Neural cell (in vitro differentiated cells): Measurements from ENCODE around the gene C1orf87. TPM values are rescaled to one million over a fixed set of nuclear protein-coding genes. Genes with fewer than 3 reads are reported as not detected.

ENCODE experiments used
- H2AFZ ChIP-seq: fragments of 200-600, 300-800 bp; sonication (generic), shearing (Covaris generic); 2 replicates; pipeline ENCODE4 v1.6.0; 2014; ENCODE audit warnings: low read depth, mild to moderate bottlenecking, antibody characterized with exemption, low read length, moderate library complexity
- H3F3A ChIP-seq: fragments of 200-600 bp; shearing (Covaris generic); 2 replicates; pipeline ENCODE4 v1.6.1; 2016; ENCODE audit warnings: mild to moderate bottlenecking, moderate library complexity, mixed read lengths, antibody characterized with exemption, low read length; ENCODE audit not compliant: insufficient read depth, poor library complexity, severe bottlenecking
- H3K27ac ChIP-seq: fragments of 200-600, 300-800 bp; sonication (generic), shearing (Covaris generic); 2 replicates; pipeline ENCODE4 v1.5.1; 2014; ENCODE audit warnings: mild to moderate bottlenecking, low read length, moderate library complexity
- H3K27me3 ChIP-seq: fragments of 300-800, 200-600 bp; sonication (generic), shearing (Covaris generic); 2 replicates; pipeline ENCODE4 v1.6.0; 2014; ENCODE audit warnings: mild to moderate bottlenecking, low read depth, low read length, moderate library complexity; ENCODE audit not compliant: insufficient read depth
- H3K36me3 ChIP-seq: fragments of 300-800, 200-600 bp; sonication (generic), shearing (Covaris generic); 2 replicates; pipeline ENCODE4 v1.5.1; 2014; ENCODE audit warnings: mild to moderate bottlenecking, antibody characterized with exemption, low read length, moderate library complexity; ENCODE audit not compliant: insufficient read depth
- H3K4me2 ChIP-seq: fragments of 300-800, 200-600 bp; sonication (generic), shearing (Covaris generic); 2 replicates; pipeline ENCODE4 v1.6.0; 2014; ENCODE audit warnings: mild to moderate bottlenecking, low read length
- H3K4me3 ChIP-seq: fragments of 300-800, 200-600 bp; sonication (generic), shearing (Covaris generic); 2 replicates; pipeline ENCODE4 v1.5.1; 2014; ENCODE audit warnings: mild to moderate bottlenecking, low read length, moderate library complexity
- H3K79me2 ChIP-seq: fragments of 200-600 bp; shearing (Covaris generic); replicated peaks from 2 replicates; pipeline ENCODE4 v1.6.0; 2014; ENCODE audit warnings: mild to moderate bottlenecking, low read length, moderate library complexity; ENCODE audit not compliant: insufficient read depth
- H3K9ac ChIP-seq: fragments of 300-800, 200-600 bp; sonication (generic), shearing (Covaris generic); 2 replicates; pipeline ENCODE4 v1.6.1; 2016; ENCODE audit warnings: mild to moderate bottlenecking, low read length, mixed read lengths
- H3K9me2 ChIP-seq: fragments of 200-600 bp; shearing (Covaris generic); 2 replicates; pipeline ENCODE4 v1.6.1; 2016; ENCODE audit warnings: mild to moderate bottlenecking, low read length, mixed read lengths; ENCODE audit not compliant: insufficient read depth
- H3K9me3 ChIP-seq: fragments of 200-600, 300-800 bp; sonication (generic), shearing (Covaris generic); 2 replicates; pipeline ENCODE4 v1.6.1; 2016; ENCODE audit warnings: mild to moderate bottlenecking, mixed run types, low read length, moderate library complexity, mixed read lengths
- H4K20me1 ChIP-seq: fragments of 200-600 bp; shearing (Covaris generic); 2 replicates; pipeline ENCODE4 v1.6.1; 2016; ENCODE audit warnings: mild to moderate bottlenecking, mixed run types; ENCODE audit not compliant: insufficient read depth
- EZH2 ChIP-seq: fragments of 200-600, 300-800 bp; shearing (Covaris generic), sonication (generic); IDR thresholded peaks from 2 replicates; pipeline ENCODE4 v1.6.1; 2014; ENCODE audit warnings: antibody characterized with exemption, low read length, borderline replicate concordance, mild to moderate bottlenecking; ENCODE audit not compliant: insufficient read depth, poor library complexity, severe bottlenecking
- MXI1 ChIP-seq: fragments of 450-650 bp; conservative IDR thresholded peaks from 2 replicates; pipeline ENCODE4 v1.6.1; 2014; ENCODE audit warnings: antibody characterized with exemption, mild to moderate bottlenecking; ENCODE audit not compliant: poor library complexity, severe bottlenecking
- POLR2AphosphoS5 ChIP-seq: IDR thresholded peaks from 2 replicates; pipeline ENCODE4 v1.6.1; 2012
- RAD21 ChIP-seq: fragments of 450-650 bp; conservative IDR thresholded peaks from 2 replicates; pipeline ENCODE4 v1.6.1; 2014; ENCODE audit warnings: antibody characterized with exemption, mild to moderate bottlenecking, moderate library complexity
- SMC3 ChIP-seq: fragments of 450-650 bp; conservative IDR thresholded peaks from 2 replicates; pipeline ENCODE4 v1.6.1; 2014; ENCODE audit warnings: antibody characterized with exemption, mild to moderate bottlenecking, moderate library complexity; ENCODE audit not compliant: poor library complexity
- TAF1 ChIP-seq: IDR thresholded peaks from 2 replicates; pipeline ENCODE4 v1.6.1; 2012; ENCODE audit warnings: low read depth
- polyA plus RNA-seq: library from polyadenylated mRNA; depleted of rRNA; stranded (reverse); fragments of >200 nt; gene quantifications from 2 replicates; pipeline ENCODE4 v1.2.3, GENCODE V29; 2014
- TF ChIP-seq, protein P1 (sequence below): IDR thresholded peaks from 2 replicates; pipeline ENCODE4 v1.6.1; 2012; ENCODE audit warnings: borderline replicate concordance
- TF ChIP-seq, protein P2 (sequence below): fragments of 450-650 bp; IDR thresholded peaks from 2 replicates; pipeline ENCODE4 v1.5.1; 2014; ENCODE audit warnings: antibody characterized with exemption, mild to moderate bottlenecking, moderate library complexity; ENCODE audit not compliant: poor library complexity, severe bottlenecking

C1orf87 gene
- polyA plus RNA-seq, 1 donor from 2014 or later = not detected

GRCh38 chr1:60068393-60069045 is 5.1 kb downstream of the C1orf87 start:
- peaks cover 3% of the 10 kb centered on the region for H4K20me1 ChIP-seq
- TF ChIP-seq EZH2 = no peak
- TF ChIP-seq TAF1 = no peak
- no peak for TF ChIP-seq MXI1
- TF ChIP-seq SMC3 = no peak
- H3K4me3 ChIP-seq = no peak overlapping the region
- H3K9me2 ChIP-seq = no peaks in the 10 kb centered on the region
- no peak overlapping the region for H3K9ac ChIP-seq
- H3K4me2 ChIP-seq = no peak overlapping the region
- no peaks in the 10 kb centered on the region for H3K36me3 ChIP-seq
- no peaks in the 10 kb centered on the region for H3K79me2 ChIP-seq
- H2AFZ ChIP-seq = no peak overlapping the region
- H3F3A ChIP-seq = no peaks in the 10 kb centered on the region
- H3K9me3 ChIP-seq = no peaks in the 10 kb centered on the region
- peaks cover 7% of the 10 kb centered on the region for H3K27me3 ChIP-seq
- H3K27ac ChIP-seq = no peak overlapping the region

DNA sequence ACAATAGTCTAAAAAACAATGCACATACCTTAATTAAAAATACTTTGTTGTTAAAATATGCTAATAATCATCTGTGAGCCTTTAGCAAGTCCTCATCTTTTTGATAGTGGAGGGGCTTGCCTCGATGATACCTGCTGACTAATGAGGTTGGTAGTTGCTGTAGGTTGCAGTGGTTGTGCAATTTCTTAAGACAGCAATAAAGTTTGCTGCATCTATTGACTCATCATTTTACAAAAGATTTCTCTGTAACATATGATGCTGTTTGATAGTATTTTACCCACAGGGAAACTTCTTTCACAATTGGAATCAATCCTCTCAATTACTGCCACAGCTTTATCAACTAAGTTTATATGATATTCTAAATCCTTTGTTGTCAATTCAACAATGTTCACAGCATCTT is 7.6 kb downstream of the C1orf87 start:
- Histone ChIP-seq H3K27me3 (no peaks in the 10 kb centered on the region), H3F3A (no peaks in the 10 kb centered on the region), H3K79me2 (no peaks in the 10 kb centered on the region), H3K36me3 (no peaks in the 10 kb centered on the region), H3K4me3 (no peak overlapping the region), H3K9ac (no peak overlapping the region), H2AFZ (no peak overlapping the region), H3K9me3 (no peaks in the 10 kb centered on the region), H3K9me2 (no peaks in the 10 kb centered on the region), H3K4me2 (no peak overlapping the region), H3K27ac (no peak overlapping the region), H4K20me1 (peaks cover 3% of the 10 kb centered on the region)
- TF ChIP-seq MXI1 (no peak), EZH2 (no peak), RAD21 (no peak)

GRCh38 chr1:60065199-60065598 is 8.4 kb downstream of the C1orf87 start:
- no peaks in the 10 kb centered on the region for H3K79me2 ChIP-seq
- H3K36me3 ChIP-seq = no peaks in the 10 kb centered on the region
- peaks cover 3% of the 10 kb centered on the region for H4K20me1 ChIP-seq
- H3K9ac ChIP-seq = no peak overlapping the region
- no peaks in the 10 kb centered on the region for H3K27me3 ChIP-seq
- no peak overlapping the region for H3K4me3 ChIP-seq
- no peaks in the 10 kb centered on the region for H3K9me3 ChIP-seq
- H3K9me2 ChIP-seq = no peaks in the 10 kb centered on the region
- H3K4me2 ChIP-seq = no peak overlapping the region
- H3F3A ChIP-seq = no peaks in the 10 kb centered on the region
- H2AFZ ChIP-seq = no peak overlapping the region
- TF ChIP-seq TAF1 (no peak), RAD21 (no peak), EZH2 (no peak), POLR2AphosphoS5 (no peak), SMC3 (no peak)
- TF ChIP-seq, protein P1, sequence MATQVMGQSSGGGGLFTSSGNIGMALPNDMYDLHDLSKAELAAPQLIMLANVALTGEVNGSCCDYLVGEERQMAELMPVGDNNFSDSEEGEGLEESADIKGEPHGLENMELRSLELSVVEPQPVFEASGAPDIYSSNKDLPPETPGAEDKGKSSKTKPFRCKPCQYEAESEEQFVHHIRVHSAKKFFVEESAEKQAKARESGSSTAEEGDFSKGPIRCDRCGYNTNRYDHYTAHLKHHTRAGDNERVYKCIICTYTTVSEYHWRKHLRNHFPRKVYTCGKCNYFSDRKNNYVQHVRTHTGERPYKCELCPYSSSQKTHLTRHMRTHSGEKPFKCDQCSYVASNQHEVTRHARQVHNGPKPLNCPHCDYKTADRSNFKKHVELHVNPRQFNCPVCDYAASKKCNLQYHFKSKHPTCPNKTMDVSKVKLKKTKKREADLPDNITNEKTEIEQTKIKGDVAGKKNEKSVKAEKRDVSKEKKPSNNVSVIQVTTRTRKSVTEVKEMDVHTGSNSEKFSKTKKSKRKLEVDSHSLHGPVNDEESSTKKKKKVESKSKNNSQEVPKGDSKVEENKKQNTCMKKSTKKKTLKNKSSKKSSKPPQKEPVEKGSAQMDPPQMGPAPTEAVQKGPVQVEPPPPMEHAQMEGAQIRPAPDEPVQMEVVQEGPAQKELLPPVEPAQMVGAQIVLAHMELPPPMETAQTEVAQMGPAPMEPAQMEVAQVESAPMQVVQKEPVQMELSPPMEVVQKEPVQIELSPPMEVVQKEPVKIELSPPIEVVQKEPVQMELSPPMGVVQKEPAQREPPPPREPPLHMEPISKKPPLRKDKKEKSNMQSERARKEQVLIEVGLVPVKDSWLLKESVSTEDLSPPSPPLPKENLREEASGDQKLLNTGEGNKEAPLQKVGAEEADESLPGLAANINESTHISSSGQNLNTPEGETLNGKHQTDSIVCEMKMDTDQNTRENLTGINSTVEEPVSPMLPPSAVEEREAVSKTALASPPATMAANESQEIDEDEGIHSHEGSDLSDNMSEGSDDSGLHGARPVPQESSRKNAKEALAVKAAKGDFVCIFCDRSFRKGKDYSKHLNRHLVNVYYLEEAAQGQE = no peak
- TF ChIP-seq, protein P2, sequence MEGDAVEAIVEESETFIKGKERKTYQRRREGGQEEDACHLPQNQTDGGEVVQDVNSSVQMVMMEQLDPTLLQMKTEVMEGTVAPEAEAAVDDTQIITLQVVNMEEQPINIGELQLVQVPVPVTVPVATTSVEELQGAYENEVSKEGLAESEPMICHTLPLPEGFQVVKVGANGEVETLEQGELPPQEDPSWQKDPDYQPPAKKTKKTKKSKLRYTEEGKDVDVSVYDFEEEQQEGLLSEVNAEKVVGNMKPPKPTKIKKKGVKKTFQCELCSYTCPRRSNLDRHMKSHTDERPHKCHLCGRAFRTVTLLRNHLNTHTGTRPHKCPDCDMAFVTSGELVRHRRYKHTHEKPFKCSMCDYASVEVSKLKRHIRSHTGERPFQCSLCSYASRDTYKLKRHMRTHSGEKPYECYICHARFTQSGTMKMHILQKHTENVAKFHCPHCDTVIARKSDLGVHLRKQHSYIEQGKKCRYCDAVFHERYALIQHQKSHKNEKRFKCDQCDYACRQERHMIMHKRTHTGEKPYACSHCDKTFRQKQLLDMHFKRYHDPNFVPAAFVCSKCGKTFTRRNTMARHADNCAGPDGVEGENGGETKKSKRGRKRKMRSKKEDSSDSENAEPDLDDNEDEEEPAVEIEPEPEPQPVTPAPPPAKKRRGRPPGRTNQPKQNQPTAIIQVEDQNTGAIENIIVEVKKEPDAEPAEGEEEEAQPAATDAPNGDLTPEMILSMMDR = no peak
- H3K27ac ChIP-seq = no peak overlapping the region
